GM23338 (cell line): ENCODE measurements around the gene KLHDC7A. TPM values are rescaled to one million over a fixed set of nuclear protein-coding genes. Genes with fewer than 3 reads are reported as not detected.
A peak's percentile ranks its signal among the peaks of the same experiment; 100 is the strongest.

Experiments
- ATAC-seq: fragments of 200-7000 bp; cut with Tn5 transposase; 3 replicates; pipeline ENCODE4 v1.9.1; 2020
- DNase-seq: peaks from one replicate; pipeline ENCODE4 v3.0.0-alpha.2; 2015; ENCODE audit warnings: low spot score
- H2AFZ ChIP-seq: fragments of 200-600 bp; sonication (generic); 2 replicates; pipeline ENCODE4 v1.8.0; 2016; ENCODE audit warnings: antibody characterized with exemption, mild to moderate bottlenecking, moderate library complexity
- H3F3A ChIP-seq: fragments of 200-600 bp; sonication (generic); replicated peaks from 2 replicates; pipeline ENCODE4 v1.8.0; 2017; ENCODE audit warnings: antibody characterized with exemption, mixed run types, low read depth
- H3K27ac ChIP-seq: fragments of 200-600 bp; sonication (generic); 2 replicates; pipeline ENCODE4 v1.6.1; 2016; ENCODE audit warnings: low read depth
- H3K27me3 ChIP-seq: fragments of 200-600 bp; sonication (generic); 2 replicates; pipeline ENCODE4 v1.8.0; 2016; ENCODE audit warnings: mild to moderate bottlenecking, mixed run types, moderate library complexity; ENCODE audit not compliant: insufficient read depth
- H3K36me3 ChIP-seq: fragments of 200-600 bp; sonication (generic); 2 replicates; pipeline ENCODE4 v1.8.0; 2016; ENCODE audit warnings: mild to moderate bottlenecking; ENCODE audit not compliant: insufficient read depth
- H3K4me1 ChIP-seq: fragments of 200-600 bp; sonication (generic); 2 replicates; pipeline ENCODE4 v1.8.0; 2016; ENCODE audit warnings: mild to moderate bottlenecking, moderate library complexity; ENCODE audit not compliant: insufficient read depth
- H3K4me2 ChIP-seq: fragments of 200-600 bp; sonication (generic); 2 replicates; pipeline ENCODE4 v1.7.1; 2017; ENCODE audit warnings: mixed run types
- H3K4me3 ChIP-seq: fragments of 200-600 bp; sonication (generic); 2 replicates; pipeline ENCODE4 v1.6.1; 2016; ENCODE audit warnings: mixed run types
- H3K79me2 ChIP-seq: fragments of 200-600 bp; sonication (generic); replicated peaks from 2 replicates; pipeline ENCODE4 v1.8.0; 2017; ENCODE audit warnings: mild to moderate bottlenecking; ENCODE audit not compliant: insufficient read depth
- H3K9me2 ChIP-seq: fragments of 200-600 bp; sonication (generic); 2 replicates; pipeline ENCODE4 v1.8.0; 2017; ENCODE audit not compliant: insufficient read depth
- H4K20me1 ChIP-seq: fragments of 200-600 bp; sonication (generic); replicated peaks from 2 replicates; pipeline ENCODE4 v1.8.0; 2017; ENCODE audit warnings: mild to moderate bottlenecking; ENCODE audit not compliant: insufficient read depth
- H3K27ac Mint-ChIP-seq: 2 replicates; pipeline ENCODE4 v1.8.0; 2020; ENCODE audit warnings: inconsistent platforms, mild to moderate bottlenecking, moderate library complexity, mixed read lengths
- H3K27me3 Mint-ChIP-seq: 3 replicates; pipeline ENCODE4 v1.8.0; 2022; ENCODE audit warnings: low read depth, mild to moderate bottlenecking, moderate library complexity, mixed read lengths, inconsistent platforms; ENCODE audit not compliant: insufficient read depth, poor library complexity
- H3K36me3 Mint-ChIP-seq: 3 replicates; pipeline ENCODE4 v1.8.0; 2021; ENCODE audit warnings: low read depth, mild to moderate bottlenecking, inconsistent platforms, moderate library complexity, mixed read lengths
- H3K4me1 Mint-ChIP-seq: 3 replicates; pipeline ENCODE4 v1.8.0; 2020; ENCODE audit warnings: mild to moderate bottlenecking, inconsistent platforms, mixed read lengths
- H3K4me3 Mint-ChIP-seq: 3 replicates; pipeline ENCODE4 v1.8.0; 2021; ENCODE audit warnings: moderate library complexity, mild to moderate bottlenecking, inconsistent platforms, mixed read lengths
- H3K9me3 Mint-ChIP-seq: 3 replicates; pipeline ENCODE4 v1.8.0; 2020; ENCODE audit warnings: moderate library complexity, mild to moderate bottlenecking, inconsistent platforms, mixed read lengths
- CREB1 ChIP-seq: fragments of 250-450 bp; sonication (Bioruptor Pico); IDR thresholded peaks from 2 replicates; pipeline ENCODE4 v1.5.0; 2020; ENCODE audit warnings: low read depth, mild to moderate bottlenecking, moderate library complexity
- EZH2 ChIP-seq: fragments of 200-600 bp; sonication (generic); IDR thresholded peaks from one replicate; pipeline ENCODE4 v1.8.0; 2017; ENCODE audit warnings: antibody characterized with exemption, mild to moderate bottlenecking, low read depth; ENCODE audit not compliant: unreplicated experiment
- EZH2phosphoT487 ChIP-seq: fragments of 200-600 bp; sonication (generic); IDR thresholded peaks from one replicate; pipeline ENCODE4 v1.8.1; 2018; ENCODE audit warnings: antibody characterized with exemption; ENCODE audit not compliant: unreplicated experiment
- JUNB ChIP-seq: IDR thresholded peaks from one replicate; pipeline ENCODE4 v1.6.1; 2016; ENCODE audit warnings: antibody characterized with exemption; ENCODE audit not compliant: unreplicated experiment
- NANOG ChIP-seq: IDR thresholded peaks from 2 replicates; pipeline ENCODE4 v1.6.1; 2016; ENCODE audit warnings: antibody characterized with exemption, borderline replicate concordance
- POLR2AphosphoS5 ChIP-seq: IDR thresholded peaks from 2 replicates; pipeline ENCODE4 v1.6.1; 2016; ENCODE audit warnings: antibody characterized with exemption, low read depth
- STAT1 ChIP-seq: IDR thresholded peaks from one replicate; pipeline ENCODE4 v1.6.1; 2016; ENCODE audit warnings: antibody characterized with exemption; ENCODE audit not compliant: unreplicated experiment
- ZNF114 ChIP-seq: fragments of 250-450 bp; sonication (Bioruptor Pico); IDR thresholded peaks from 2 replicates; pipeline ENCODE4 v1.5.0; 2020; ENCODE audit warnings: mild to moderate bottlenecking, moderate library complexity
- ZNF331 ChIP-seq: fragments of 250-450 bp; sonication (Bioruptor Pico); IDR thresholded peaks from 2 replicates; pipeline ENCODE4 v1.5.0; 2020; ENCODE audit warnings: low read depth, mild to moderate bottlenecking, moderate library complexity
- polyA plus RNA-seq: library from polyadenylated mRNA; unstranded; fragments of >200 nt; fragmentation: Nextera tagmentation; extraction: Ambion mirVana; gene quantifications from 2 replicates; pipeline ENCODE4 v1.2.1, GENCODE V29; 2016
- total RNA-seq: library from RNA; depleted of rRNA; stranded (reverse); fragments of >200 nt; shearing (Covaris generic); gene quantifications from 2 replicates; pipeline ENCODE4 v1.2.3, GENCODE V29; 2014
- TF ChIP-seq, protein P1 (sequence below): IDR thresholded peaks from one replicate; pipeline ENCODE4 v1.6.1; 2018; ENCODE audit warnings: antibody characterized with exemption; ENCODE audit not compliant: unreplicated experiment
- TF ChIP-seq, protein P2 (sequence below): IDR thresholded peaks from 2 replicates; pipeline ENCODE4 v1.6.1; 2016; ENCODE audit warnings: antibody characterized with exemption
- TF ChIP-seq, protein P3 (sequence below), 2 experiments: fragments of 200-600 bp in 1 of 2; sonication (generic) in 1 of 2; conservative IDR thresholded peaks; 2 replicates each; pipeline versions ENCODE4 v1.5.1 to v1.6.1; 2016 to 2017; ENCODE audit warnings: antibody characterized with exemption in 2 of 2, low read depth in 2 of 2, mild to moderate bottlenecking in 2 of 2, moderate library complexity in 1 of 2
- TF ChIP-seq, protein P4 (sequence below): fragments of 250-450 bp; sonication (Bioruptor Pico); IDR thresholded peaks from 2 replicates; pipeline ENCODE4 v1.5.0; 2020; ENCODE audit warnings: mild to moderate bottlenecking, moderate library complexity

Gene KLHDC7A
- total and polyA plus RNA-seq, 2 experiments from 2014 or later = 4.5 to 22.4 TPM

DNA sequence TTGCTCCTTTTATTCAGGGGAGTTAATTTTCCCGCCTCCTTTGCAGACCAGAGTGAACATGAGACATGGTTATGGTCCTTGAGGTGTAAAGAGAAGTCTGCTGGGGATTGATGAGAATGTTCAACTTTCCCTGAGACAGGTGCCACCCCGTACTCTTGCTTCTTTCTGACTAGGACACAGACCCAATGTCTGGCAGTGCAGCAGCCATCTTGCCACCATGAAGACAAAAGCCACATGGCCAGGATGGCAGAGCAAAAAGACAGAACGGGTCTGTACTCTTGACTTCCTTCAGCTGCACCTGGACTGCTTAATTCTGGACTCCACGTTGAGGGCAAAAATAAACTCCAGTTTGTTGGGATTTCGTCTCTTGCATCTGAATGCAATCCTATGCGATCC is 54.1 kb downstream of the KLHDC7A start:
- no peaks in the 10 kb centered on the region for H3K36me3 ChIP-seq
- H4K20me1 ChIP-seq = no peaks in the 10 kb centered on the region; the same call in 1 of the 2 replicates
- H3K4me3 ChIP-seq = no peak overlapping the region
- H2AFZ ChIP-seq = 0 out of 2 replicates have a peak overlapping the region, but pooled peaks have one; percentile 63
- ATAC-seq (no peak), DNase-seq (no peak)
- TF ChIP-seq, protein P1, sequence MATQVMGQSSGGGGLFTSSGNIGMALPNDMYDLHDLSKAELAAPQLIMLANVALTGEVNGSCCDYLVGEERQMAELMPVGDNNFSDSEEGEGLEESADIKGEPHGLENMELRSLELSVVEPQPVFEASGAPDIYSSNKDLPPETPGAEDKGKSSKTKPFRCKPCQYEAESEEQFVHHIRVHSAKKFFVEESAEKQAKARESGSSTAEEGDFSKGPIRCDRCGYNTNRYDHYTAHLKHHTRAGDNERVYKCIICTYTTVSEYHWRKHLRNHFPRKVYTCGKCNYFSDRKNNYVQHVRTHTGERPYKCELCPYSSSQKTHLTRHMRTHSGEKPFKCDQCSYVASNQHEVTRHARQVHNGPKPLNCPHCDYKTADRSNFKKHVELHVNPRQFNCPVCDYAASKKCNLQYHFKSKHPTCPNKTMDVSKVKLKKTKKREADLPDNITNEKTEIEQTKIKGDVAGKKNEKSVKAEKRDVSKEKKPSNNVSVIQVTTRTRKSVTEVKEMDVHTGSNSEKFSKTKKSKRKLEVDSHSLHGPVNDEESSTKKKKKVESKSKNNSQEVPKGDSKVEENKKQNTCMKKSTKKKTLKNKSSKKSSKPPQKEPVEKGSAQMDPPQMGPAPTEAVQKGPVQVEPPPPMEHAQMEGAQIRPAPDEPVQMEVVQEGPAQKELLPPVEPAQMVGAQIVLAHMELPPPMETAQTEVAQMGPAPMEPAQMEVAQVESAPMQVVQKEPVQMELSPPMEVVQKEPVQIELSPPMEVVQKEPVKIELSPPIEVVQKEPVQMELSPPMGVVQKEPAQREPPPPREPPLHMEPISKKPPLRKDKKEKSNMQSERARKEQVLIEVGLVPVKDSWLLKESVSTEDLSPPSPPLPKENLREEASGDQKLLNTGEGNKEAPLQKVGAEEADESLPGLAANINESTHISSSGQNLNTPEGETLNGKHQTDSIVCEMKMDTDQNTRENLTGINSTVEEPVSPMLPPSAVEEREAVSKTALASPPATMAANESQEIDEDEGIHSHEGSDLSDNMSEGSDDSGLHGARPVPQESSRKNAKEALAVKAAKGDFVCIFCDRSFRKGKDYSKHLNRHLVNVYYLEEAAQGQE = no peak
- no peak for TF ChIP-seq NANOG
- no peak for TF ChIP-seq EZH2
- no peak for TF ChIP-seq CREB1 (CRISPR knock-in tag)
- TF ChIP-seq EZH2phosphoT487 = no peak
- TF ChIP-seq STAT1 = no peak
- TF ChIP-seq JUNB = no peak
- TF ChIP-seq, protein P2, sequence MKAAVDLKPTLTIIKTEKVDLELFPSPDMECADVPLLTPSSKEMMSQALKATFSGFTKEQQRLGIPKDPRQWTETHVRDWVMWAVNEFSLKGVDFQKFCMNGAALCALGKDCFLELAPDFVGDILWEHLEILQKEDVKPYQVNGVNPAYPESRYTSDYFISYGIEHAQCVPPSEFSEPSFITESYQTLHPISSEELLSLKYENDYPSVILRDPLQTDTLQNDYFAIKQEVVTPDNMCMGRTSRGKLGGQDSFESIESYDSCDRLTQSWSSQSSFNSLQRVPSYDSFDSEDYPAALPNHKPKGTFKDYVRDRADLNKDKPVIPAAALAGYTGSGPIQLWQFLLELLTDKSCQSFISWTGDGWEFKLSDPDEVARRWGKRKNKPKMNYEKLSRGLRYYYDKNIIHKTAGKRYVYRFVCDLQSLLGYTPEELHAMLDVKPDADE = no peak
- TF ChIP-seq ZNF114 = no peak
- no peak for TF ChIP-seq POLR2AphosphoS5
- no peak for TF ChIP-seq ZNF331 (CRISPR knock-in tag)
- TF ChIP-seq, protein P3, sequence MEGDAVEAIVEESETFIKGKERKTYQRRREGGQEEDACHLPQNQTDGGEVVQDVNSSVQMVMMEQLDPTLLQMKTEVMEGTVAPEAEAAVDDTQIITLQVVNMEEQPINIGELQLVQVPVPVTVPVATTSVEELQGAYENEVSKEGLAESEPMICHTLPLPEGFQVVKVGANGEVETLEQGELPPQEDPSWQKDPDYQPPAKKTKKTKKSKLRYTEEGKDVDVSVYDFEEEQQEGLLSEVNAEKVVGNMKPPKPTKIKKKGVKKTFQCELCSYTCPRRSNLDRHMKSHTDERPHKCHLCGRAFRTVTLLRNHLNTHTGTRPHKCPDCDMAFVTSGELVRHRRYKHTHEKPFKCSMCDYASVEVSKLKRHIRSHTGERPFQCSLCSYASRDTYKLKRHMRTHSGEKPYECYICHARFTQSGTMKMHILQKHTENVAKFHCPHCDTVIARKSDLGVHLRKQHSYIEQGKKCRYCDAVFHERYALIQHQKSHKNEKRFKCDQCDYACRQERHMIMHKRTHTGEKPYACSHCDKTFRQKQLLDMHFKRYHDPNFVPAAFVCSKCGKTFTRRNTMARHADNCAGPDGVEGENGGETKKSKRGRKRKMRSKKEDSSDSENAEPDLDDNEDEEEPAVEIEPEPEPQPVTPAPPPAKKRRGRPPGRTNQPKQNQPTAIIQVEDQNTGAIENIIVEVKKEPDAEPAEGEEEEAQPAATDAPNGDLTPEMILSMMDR (conservative IDR thresholded peaks at IDR 0.05; ENCODE audit: low read depth in 2 of 2) = no peak
- TF ChIP-seq, protein P4, sequence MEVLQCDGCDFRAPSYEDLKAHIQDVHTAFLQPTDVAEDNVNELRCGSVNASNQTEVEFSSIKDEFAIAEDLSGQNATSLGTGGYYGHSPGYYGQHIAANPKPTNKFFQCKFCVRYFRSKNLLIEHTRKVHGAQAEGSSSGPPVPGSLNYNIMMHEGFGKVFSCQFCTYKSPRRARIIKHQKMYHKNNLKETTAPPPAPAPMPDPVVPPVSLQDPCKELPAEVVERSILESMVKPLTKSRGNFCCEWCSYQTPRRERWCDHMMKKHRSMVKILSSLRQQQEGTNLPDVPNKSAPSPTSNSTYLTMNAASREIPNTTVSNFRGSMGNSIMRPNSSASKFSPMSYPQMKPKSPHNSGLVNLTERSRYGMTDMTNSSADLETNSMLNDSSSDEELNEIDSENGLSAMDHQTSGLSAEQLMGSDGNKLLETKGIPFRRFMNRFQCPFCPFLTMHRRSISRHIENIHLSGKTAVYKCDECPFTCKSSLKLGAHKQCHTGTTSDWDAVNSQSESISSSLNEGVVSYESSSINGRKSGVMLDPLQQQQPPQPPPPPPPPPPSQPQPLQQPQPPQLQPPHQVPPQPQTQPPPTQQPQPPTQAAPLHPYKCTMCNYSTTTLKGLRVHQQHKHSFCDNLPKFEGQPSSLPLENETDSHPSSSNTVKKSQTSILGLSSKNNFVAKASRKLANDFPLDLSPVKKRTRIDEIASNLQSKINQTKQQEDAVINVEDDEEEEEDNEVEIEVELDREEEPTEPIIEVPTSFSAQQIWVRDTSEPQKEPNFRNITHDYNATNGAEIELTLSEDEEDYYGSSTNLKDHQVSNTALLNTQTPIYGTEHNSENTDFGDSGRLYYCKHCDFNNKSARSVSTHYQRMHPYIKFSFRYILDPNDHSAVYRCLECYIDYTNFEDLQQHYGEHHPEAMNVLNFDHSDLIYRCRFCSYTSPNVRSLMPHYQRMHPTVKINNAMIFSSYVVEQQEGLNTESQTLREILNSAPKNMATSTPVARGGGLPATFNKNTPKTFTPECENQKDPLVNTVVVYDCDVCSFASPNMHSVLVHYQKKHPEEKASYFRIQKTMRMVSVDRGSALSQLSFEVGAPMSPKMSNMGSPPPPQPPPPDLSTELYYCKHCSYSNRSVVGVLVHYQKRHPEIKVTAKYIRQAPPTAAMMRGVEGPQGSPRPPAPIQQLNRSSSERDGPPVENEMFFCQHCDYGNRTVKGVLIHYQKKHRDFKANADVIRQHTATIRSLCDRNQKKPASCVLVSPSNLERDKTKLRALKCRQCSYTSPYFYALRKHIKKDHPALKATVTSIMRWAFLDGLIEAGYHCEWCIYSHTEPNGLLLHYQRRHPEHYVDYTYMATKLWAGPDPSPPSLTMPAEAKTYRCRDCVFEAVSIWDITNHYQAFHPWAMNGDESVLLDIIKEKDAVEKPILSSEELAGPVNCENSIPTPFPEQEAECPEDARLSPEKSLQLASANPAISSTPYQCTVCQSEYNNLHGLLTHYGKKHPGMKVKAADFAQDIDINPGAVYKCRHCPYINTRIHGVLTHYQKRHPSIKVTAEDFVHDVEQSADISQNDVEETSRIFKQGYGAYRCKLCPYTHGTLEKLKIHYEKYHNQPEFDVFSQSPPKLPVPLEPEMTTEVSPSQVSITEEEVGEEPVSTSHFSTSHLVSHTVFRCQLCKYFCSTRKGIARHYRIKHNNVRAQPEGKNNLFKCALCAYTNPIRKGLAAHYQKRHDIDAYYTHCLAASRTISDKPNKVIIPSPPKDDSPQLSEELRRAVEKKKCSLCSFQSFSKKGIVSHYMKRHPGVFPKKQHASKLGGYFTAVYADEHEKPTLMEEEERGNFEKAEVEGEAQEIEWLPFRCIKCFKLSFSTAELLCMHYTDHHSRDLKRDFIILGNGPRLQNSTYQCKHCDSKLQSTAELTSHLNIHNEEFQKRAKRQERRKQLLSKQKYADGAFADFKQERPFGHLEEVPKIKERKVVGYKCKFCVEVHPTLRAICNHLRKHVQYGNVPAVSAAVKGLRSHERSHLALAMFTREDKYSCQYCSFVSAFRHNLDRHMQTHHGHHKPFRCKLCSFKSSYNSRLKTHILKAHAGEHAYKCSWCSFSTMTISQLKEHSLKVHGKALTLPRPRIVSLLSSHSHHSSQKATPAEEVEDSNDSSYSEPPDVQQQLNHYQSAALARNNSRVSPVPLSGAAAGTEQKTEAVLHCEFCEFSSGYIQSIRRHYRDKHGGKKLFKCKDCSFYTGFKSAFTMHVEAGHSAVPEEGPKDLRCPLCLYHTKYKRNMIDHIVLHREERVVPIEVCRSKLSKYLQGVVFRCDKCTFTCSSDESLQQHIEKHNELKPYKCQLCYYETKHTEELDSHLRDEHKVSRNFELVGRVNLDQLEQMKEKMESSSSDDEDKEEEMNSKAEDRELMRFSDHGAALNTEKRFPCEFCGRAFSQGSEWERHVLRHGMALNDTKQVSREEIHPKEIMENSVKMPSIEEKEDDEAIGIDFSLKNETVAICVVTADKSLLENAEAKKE = no peak
- Mint-ChIP-seq H3K4me3 (no peak overlapping the region), H3K4me1 (no peaks in the 10 kb centered on the region; the same call in 2 of the 3 replicates), H3K27ac (no peak overlapping the region), H3K9me3 (no peaks in the 10 kb centered on the region; the same call in 2 of the 3 replicates), H3K27me3 (peaks cover 8% of the 10 kb centered on the region), H3K36me3 (no peaks in the 10 kb centered on the region)
- H3K4me1 ChIP-seq = no peaks in the 10 kb centered on the region
- no peaks in the 10 kb centered on the region for H3K27me3 ChIP-seq
- no peaks in the 10 kb centered on the region for H3K9me2 ChIP-seq
- H3F3A ChIP-seq = no peaks in the 10 kb centered on the region
- no peak overlapping the region for H3K27ac ChIP-seq
- no peak overlapping the region for H3K4me2 ChIP-seq
- no peaks in the 10 kb centered on the region for H3K79me2 ChIP-seq
